H1 (cell line): ENCODE results near the gene GARIN3. TPM values are rescaled to one million over a fixed set of nuclear protein-coding genes. Genes with fewer than 3 reads are reported as not detected.
"Not testable (repeated sequence)": the region's sequence is repeated elsewhere in the genome, so short reads cannot be mapped to it uniquely, and the experiment has no call there.

Source experiments
- CTCF ChIA-PET: fragments of 300-600 bp; sonication (Branson Sonifier 250); formaldehyde crosslinking; loops from one replicate; lab custom pipeline; 2021; ENCODE audit not compliant: partially characterized antibody; lab: Charles Lee
- POLR2A ChIA-PET: fragments of 300-600 bp; sonication (Branson Sonifier 250); formaldehyde crosslinking; loops from one replicate; lab custom pipeline; 2021; ENCODE audit warnings: inconsistent platforms; ENCODE audit not compliant: partially characterized antibody; lab: Charles Lee
- DNase-seq, 2 experiments: peaks; one replicate each; pipeline versions ENCODE4 v3.0.0 to v3.0.0-alpha.2; 2010 to 2022; ENCODE audit warnings: low spot score in 2 of 2, low read depth in 1 of 2, mixed read lengths in 1 of 2
- FAIRE-seq: peaks from 2 replicates; lab custom pipeline; 2011; peaks lifted over from hg19 to GRCh38; lab: Jason Lieb, UNC
- H2AFZ ChIP-seq: 2 replicates; pipeline ENCODE4 v1.8.1; 2012; ENCODE audit warnings: low read length, inconsistent platforms
- H2AK5ac ChIP-seq: 2 replicates; pipeline ENCODE4 v1.6.1; 2013; ENCODE audit warnings: low read depth, low read length
- H2BK120ac ChIP-seq: replicated peaks from 2 replicates; pipeline ENCODE3; 2013; ENCODE audit warnings: low read depth, low read length, inconsistent platforms
- H2BK12ac ChIP-seq: 2 replicates; pipeline ENCODE4 v1.6.1; 2013; ENCODE audit warnings: low read depth, low read length
- H2BK15ac ChIP-seq: 2 replicates; pipeline ENCODE4 v1.6.1; 2013; ENCODE audit warnings: low read length
- H2BK20ac ChIP-seq: 2 replicates; pipeline ENCODE4 v1.6.1; 2013; ENCODE audit warnings: low read length
- H2BK5ac ChIP-seq: 2 replicates; pipeline ENCODE4 v1.6.1; 2013; ENCODE audit warnings: low read depth, low read length
- H3K14ac ChIP-seq: 2 replicates; pipeline ENCODE4 v1.6.1; 2013; ENCODE audit warnings: inconsistent platforms; ENCODE audit not compliant: insufficient read length
- H3K18ac ChIP-seq: 2 replicates; pipeline ENCODE4 v1.6.1; 2013; ENCODE audit warnings: low read length; ENCODE audit errors: extremely low read depth
- H3K23ac ChIP-seq: 2 replicates; pipeline ENCODE4 v1.6.1; 2013; ENCODE audit warnings: inconsistent platforms; ENCODE audit not compliant: insufficient read length
- H3K23me2 ChIP-seq: 2 replicates; pipeline ENCODE4 v1.6.1; 2013; ENCODE audit warnings: low read depth, low read length
- H3K27ac ChIP-seq: 2 replicates; pipeline ENCODE4 v1.6.1; 2011; ENCODE audit warnings: low read depth, low read length, inconsistent platforms
- H3K27me3 ChIP-seq, 4 experiments: replicated peaks in 1 of 4; 1 replicate in 1 of 4; 2 replicates in 3 of 4; pipeline versions ENCODE4 v1.6.1 to v1.8.1; 2011 to 2013; ENCODE audit warnings: low read length in 3 of 4, mild to moderate bottlenecking in 3 of 4, inconsistent platforms in 2 of 4, mixed read lengths in 2 of 4, moderate library complexity in 1 of 4; ENCODE audit not compliant: control insufficient read depth in 3 of 4, insufficient read depth in 3 of 4; ENCODE audit errors: extremely low read depth in 1 of 4
- H3K36me3 ChIP-seq, 4 experiments: 2 replicates each; pipeline versions ENCODE4 v1.6.1 to v1.8.1; 2011 to 2013; ENCODE audit warnings: mild to moderate bottlenecking in 4 of 4, low read length in 3 of 4, moderate library complexity in 2 of 4, control low read depth in 1 of 4, inconsistent platforms in 1 of 4; ENCODE audit not compliant: insufficient read depth in 4 of 4, control insufficient read depth in 2 of 4
- H3K4ac ChIP-seq: replicated peaks from 2 replicates; pipeline ENCODE3; 2013; ENCODE audit warnings: low read length, low read depth, mixed read lengths, inconsistent platforms; ENCODE audit not compliant: insufficient read length
- H3K4me1 ChIP-seq, 4 experiments: replicated peaks in 1 of 4; 1 replicate in 1 of 4; 2 replicates in 3 of 4; pipeline versions ENCODE4 v1.6.1 to v1.8.1; 2011 to 2013; ENCODE audit warnings: low read length in 3 of 4, inconsistent platforms in 2 of 4, mixed read lengths in 1 of 4; ENCODE audit not compliant: insufficient read depth in 4 of 4, control insufficient read depth in 3 of 4
- H3K4me2 ChIP-seq, 2 experiments: 2 replicates each; pipeline versions ENCODE4 v1.6.1 to v1.8.1; 2011 to 2013; ENCODE audit warnings: low read depth in 2 of 2, low read length in 2 of 2, control low read depth in 1 of 2, inconsistent platforms in 1 of 2, mild to moderate bottlenecking in 1 of 2; ENCODE audit not compliant: insufficient read depth in 1 of 2
- H3K4me3 ChIP-seq, 4 experiments: fragments of 200-600, 300-600 bp in 1 of 4; sonication (generic), shearing (Covaris generic), sonication (Bioruptor Twin) in 1 of 4; 2 replicates each; pipeline versions ENCODE4 v1.5.1 to v1.8.1; 2011 to 2016; ENCODE audit warnings: low read length in 4 of 4, low read depth in 3 of 4, control low read depth in 2 of 4, inconsistent platforms in 2 of 4, mild to moderate bottlenecking in 2 of 4, mixed read lengths in 1 of 4, moderate library complexity in 1 of 4; ENCODE audit not compliant: insufficient read depth in 2 of 4; ENCODE audit errors: extremely low read depth in 1 of 4
- H3K56ac ChIP-seq: replicated peaks from 2 replicates; pipeline ENCODE3; 2013; ENCODE audit warnings: low read depth, mild to moderate bottlenecking, mixed read lengths, low read length, inconsistent platforms; ENCODE audit not compliant: insufficient read length
- H3K79me1 ChIP-seq: 2 replicates; pipeline ENCODE4 v1.6.1; 2013; ENCODE audit warnings: low read depth, low read length, control low read depth
- H3K79me2 ChIP-seq, 2 experiments: 2 replicates each; pipeline versions ENCODE4 v1.6.1 to v1.8.1; 2012 to 2013; ENCODE audit warnings: low read length in 2 of 2, mild to moderate bottlenecking in 2 of 2, inconsistent platforms in 1 of 2; ENCODE audit not compliant: insufficient read depth in 2 of 2, control insufficient read depth in 1 of 2
- H3K9ac ChIP-seq, 4 experiments: replicated peaks in 1 of 4; 1 replicate in 1 of 4; 2 replicates in 3 of 4; pipeline versions ENCODE4 v1.6.1 to v1.8.1; 2011 to 2013; ENCODE audit warnings: low read depth in 3 of 4, low read length in 3 of 4, control low read depth in 2 of 4, mild to moderate bottlenecking in 2 of 4, moderate library complexity in 2 of 4, inconsistent platforms in 1 of 4; ENCODE audit errors: extremely low read depth in 1 of 4
- H3K9me3 ChIP-seq, 2 experiments: 2 replicates each; pipeline versions ENCODE4 v1.6.1 to v1.8.1; 2012 to 2013; ENCODE audit warnings: mild to moderate bottlenecking in 2 of 2, moderate library complexity in 2 of 2, control low read depth in 1 of 2, inconsistent platforms in 1 of 2, low read depth in 1 of 2, low read length in 1 of 2, mixed read lengths in 1 of 2; ENCODE audit not compliant: insufficient read depth in 2 of 2
- H4K20me1 ChIP-seq, 2 experiments: replicated peaks in 1 of 2; 2 replicates each; pipeline versions ENCODE3 to v1.8.1; 2011 to 2013; ENCODE audit warnings: inconsistent platforms in 2 of 2, low read length in 2 of 2, mild to moderate bottlenecking in 1 of 2; ENCODE audit not compliant: insufficient read depth in 2 of 2, control insufficient read depth in 1 of 2
- H4K5ac ChIP-seq: 2 replicates; pipeline ENCODE4 v1.6.1; 2013; ENCODE audit warnings: low read length, low read depth, mixed read lengths, inconsistent platforms; ENCODE audit not compliant: insufficient read length
- H4K8ac ChIP-seq: 2 replicates; pipeline ENCODE4 v1.8.0; 2013; ENCODE audit warnings: mild to moderate bottlenecking, moderate library complexity, low read length, inconsistent platforms; ENCODE audit not compliant: insufficient read depth; ENCODE audit errors: extremely low read depth
- H4K91ac ChIP-seq: replicated peaks from 2 replicates; pipeline ENCODE3; 2013; ENCODE audit warnings: low read length, mixed read lengths, inconsistent platforms; ENCODE audit not compliant: insufficient read length
- WGBS, 2 experiments: shearing (Covaris generic) in 1 of 2; methylation state at CpG; one replicate each; pipeline versions ENCODE4 v1.1.6 to v1.1.7; 2013 to 2015; ENCODE audit warnings: low lambda C conversion rate in 2 of 2, mixed read lengths in 2 of 2, inconsistent platforms in 1 of 2, low coverage in 1 of 2, missing lambda C conversion rate in 1 of 2; ENCODE audit not compliant: insufficient replicate concordance in 2 of 2, insufficient coverage in 1 of 2, insufficient read length in 1 of 2; ENCODE audit errors: extremely low coverage in 1 of 2, missing lambda C conversion rate in 1 of 2; 5-methylcytosine and 5-hydroxymethylcytosine counted together
- polyA plus RNA-seq, 7 experiments: library from polyadenylated mRNA; depleted of rRNA in 3 of 7; stranded (reverse) in 5 of 7; unstranded in 2 of 7; fragments of >200 nt in 5 of 7; fragments of 200-250 nt in 2 of 7; gene quantifications; 1 replicate in 5 of 7; 2 replicates in 1 of 7; 4 replicates in 1 of 7; pipeline versions ENCODE4 v1.2.1 to v1.2.3, GENCODE V29; 2011 to 2013; ENCODE audit warnings: missing spikeins in 2 of 7, mixed read lengths in 2 of 7
- total RNA-seq: library from RNA; stranded (reverse); fragmentation: NEBNext Ultra II Directional; extraction: Animal tissue kit (Norgen Biotek cat#: 25700); gene quantifications from 2 replicates; pipeline ENCODE4 v1.2.1, GENCODE V29; 2021

GARIN3 gene
- total and polyA plus RNA-seq, 2 of the 8 experiments (the other 6 are each of a cell fraction or from before 2014, with no cell fraction given) = not detected

DNA sequence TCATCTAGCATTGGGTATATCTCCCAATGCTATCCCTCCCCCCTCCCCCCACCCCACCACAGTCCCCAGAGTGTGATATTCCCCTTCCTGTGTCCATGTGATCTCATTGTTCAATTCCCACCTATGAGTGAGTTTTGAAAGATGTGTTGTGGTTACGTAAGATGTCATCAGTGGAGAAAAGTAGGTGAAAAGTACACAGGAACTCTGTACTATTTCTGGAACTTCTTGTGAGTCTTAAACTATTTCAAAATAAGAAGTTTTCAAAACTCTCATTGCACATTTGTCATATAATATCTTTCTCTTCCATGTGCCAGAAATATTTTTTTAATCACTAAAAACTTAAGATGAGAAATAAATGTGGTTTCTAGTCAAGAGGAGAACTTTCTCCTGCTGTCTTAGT, 44.6 kb upstream of the GARIN3 start:
- H2AFZ ChIP-seq, H3K27me3 ChIP-seq, H4K8ac ChIP-seq, H3K56ac ChIP-seq, H4K5ac ChIP-seq, H2BK5ac ChIP-seq, H3K18ac ChIP-seq, H3K79me2 ChIP-seq, H4K20me1 ChIP-seq, H4K91ac ChIP-seq, FAIRE-seq, H3K4ac ChIP-seq, H3K9me3 ChIP-seq, POLR2A ChIA-PET, H3K9ac ChIP-seq, H2BK20ac ChIP-seq, H2AK5ac ChIP-seq, H3K27ac ChIP-seq, H3K14ac ChIP-seq, H2BK120ac ChIP-seq, H2BK12ac ChIP-seq, H3K4me3 ChIP-seq, H3K4me1 ChIP-seq, H2BK15ac ChIP-seq, H3K36me3 ChIP-seq, DNase-seq, H3K79me1 ChIP-seq, CTCF ChIA-PET, H3K4me2 ChIP-seq, H3K23ac ChIP-seq, H3K23me2 ChIP-seq: not testable (repeated sequence)
- 94% methylated on average over 1 of the region's 1 CpG; no CpG with 5 or more reads in 1 of the 2 experiments for WGBS, 2 experiments
